Measurements from ENCODE around the gene TUBB3. TPM values are rescaled to one million over a fixed set of nuclear protein-coding genes. Genes with fewer than 3 reads are reported as not detected.

Gene TUBB3
- total and polyA plus RNA-seq, 2 of the 8 experiments (the other 6 are each of a cell fraction or from before 2014, with no cell fraction given): 275 to 393 TPM

DNA sequence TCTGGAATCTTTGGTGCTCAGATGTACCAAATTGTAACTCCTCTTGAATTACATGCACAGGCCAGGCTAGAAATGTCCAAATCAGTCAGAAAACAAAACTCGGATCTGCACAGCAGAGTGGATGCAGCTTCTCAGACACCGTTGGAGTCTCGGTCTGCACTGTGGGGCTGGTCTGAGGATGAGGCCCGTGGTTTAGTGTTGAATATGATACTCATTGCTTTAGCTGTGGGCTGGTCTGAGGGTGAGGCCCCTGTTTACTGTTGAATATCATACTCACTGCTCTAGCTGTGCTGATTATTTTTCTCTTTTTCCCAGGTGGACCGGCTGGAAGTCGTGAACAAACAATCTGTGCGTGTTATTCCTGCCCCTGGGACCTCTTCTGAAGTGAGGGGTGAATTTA is 61.1 kb downstream of the TUBB3 start (continued):
- TF ChIP-seq, protein P1, sequence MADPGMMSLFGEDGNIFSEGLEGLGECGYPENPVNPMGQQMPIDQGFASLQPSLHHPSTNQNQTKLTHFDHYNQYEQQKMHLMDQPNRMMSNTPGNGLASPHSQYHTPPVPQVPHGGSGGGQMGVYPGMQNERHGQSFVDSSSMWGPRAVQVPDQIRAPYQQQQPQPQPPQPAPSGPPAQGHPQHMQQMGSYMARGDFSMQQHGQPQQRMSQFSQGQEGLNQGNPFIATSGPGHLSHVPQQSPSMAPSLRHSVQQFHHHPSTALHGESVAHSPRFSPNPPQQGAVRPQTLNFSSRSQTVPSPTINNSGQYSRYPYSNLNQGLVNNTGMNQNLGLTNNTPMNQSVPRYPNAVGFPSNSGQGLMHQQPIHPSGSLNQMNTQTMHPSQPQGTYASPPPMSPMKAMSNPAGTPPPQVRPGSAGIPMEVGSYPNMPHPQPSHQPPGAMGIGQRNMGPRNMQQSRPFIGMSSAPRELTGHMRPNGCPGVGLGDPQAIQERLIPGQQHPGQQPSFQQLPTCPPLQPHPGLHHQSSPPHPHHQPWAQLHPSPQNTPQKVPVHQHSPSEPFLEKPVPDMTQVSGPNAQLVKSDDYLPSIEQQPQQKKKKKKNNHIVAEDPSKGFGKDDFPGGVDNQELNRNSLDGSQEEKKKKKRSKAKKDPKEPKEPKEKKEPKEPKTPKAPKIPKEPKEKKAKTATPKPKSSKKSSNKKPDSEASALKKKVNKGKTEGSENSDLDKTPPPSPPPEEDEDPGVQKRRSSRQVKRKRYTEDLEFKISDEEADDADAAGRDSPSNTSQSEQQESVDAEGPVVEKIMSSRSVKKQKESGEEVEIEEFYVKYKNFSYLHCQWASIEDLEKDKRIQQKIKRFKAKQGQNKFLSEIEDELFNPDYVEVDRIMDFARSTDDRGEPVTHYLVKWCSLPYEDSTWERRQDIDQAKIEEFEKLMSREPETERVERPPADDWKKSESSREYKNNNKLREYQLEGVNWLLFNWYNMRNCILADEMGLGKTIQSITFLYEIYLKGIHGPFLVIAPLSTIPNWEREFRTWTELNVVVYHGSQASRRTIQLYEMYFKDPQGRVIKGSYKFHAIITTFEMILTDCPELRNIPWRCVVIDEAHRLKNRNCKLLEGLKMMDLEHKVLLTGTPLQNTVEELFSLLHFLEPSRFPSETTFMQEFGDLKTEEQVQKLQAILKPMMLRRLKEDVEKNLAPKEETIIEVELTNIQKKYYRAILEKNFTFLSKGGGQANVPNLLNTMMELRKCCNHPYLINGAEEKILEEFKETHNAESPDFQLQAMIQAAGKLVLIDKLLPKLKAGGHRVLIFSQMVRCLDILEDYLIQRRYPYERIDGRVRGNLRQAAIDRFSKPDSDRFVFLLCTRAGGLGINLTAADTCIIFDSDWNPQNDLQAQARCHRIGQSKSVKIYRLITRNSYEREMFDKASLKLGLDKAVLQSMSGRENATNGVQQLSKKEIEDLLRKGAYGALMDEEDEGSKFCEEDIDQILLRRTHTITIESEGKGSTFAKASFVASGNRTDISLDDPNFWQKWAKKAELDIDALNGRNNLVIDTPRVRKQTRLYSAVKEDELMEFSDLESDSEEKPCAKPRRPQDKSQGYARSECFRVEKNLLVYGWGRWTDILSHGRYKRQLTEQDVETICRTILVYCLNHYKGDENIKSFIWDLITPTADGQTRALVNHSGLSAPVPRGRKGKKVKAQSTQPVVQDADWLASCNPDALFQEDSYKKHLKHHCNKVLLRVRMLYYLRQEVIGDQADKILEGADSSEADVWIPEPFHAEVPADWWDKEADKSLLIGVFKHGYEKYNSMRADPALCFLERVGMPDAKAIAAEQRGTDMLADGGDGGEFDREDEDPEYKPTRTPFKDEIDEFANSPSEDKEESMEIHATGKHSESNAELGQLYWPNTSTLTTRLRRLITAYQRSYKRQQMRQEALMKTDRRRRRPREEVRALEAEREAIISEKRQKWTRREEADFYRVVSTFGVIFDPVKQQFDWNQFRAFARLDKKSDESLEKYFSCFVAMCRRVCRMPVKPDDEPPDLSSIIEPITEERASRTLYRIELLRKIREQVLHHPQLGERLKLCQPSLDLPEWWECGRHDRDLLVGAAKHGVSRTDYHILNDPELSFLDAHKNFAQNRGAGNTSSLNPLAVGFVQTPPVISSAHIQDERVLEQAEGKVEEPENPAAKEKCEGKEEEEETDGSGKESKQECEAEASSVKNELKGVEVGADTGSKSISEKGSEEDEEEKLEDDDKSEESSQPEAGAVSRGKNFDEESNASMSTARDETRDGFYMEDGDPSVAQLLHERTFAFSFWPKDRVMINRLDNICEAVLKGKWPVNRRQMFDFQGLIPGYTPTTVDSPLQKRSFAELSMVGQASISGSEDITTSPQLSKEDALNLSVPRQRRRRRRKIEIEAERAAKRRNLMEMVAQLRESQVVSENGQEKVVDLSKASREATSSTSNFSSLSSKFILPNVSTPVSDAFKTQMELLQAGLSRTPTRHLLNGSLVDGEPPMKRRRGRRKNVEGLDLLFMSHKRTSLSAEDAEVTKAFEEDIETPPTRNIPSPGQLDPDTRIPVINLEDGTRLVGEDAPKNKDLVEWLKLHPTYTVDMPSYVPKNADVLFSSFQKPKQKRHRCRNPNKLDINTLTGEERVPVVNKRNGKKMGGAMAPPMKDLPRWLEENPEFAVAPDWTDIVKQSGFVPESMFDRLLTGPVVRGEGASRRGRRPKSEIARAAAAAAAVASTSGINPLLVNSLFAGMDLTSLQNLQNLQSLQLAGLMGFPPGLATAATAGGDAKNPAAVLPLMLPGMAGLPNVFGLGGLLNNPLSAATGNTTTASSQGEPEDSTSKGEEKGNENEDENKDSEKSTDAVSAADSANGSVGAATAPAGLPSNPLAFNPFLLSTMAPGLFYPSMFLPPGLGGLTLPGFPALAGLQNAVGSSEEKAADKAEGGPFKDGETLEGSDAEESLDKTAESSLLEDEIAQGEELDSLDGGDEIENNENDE (IDR thresholded peaks at IDR 0.05; ENCODE audit: insufficient replicate concordance, low read length): no peak
- TF ChIP-seq, protein P2, sequence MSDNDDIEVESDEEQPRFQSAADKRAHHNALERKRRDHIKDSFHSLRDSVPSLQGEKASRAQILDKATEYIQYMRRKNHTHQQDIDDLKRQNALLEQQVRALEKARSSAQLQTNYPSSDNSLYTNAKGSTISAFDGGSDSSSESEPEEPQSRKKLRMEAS (IDR thresholded peaks at IDR 0.05): no peak
- TF ChIP-seq ASH2L (IDR thresholded peaks at IDR 0.05; ENCODE audit: low read length) (no peak), CBX8 (IDR thresholded peaks at IDR 0.05; ENCODE audit: borderline replicate concordance, low read depth, low read length) (no peak), JUN (IDR thresholded peaks at IDR 0.05; ENCODE audit: low read depth, low read length) (no peak), SIRT6 (IDR thresholded peaks at IDR 0.05; ENCODE audit: low read length) (no peak), RXRA (IDR thresholded peaks at IDR 0.05; ENCODE audit: insufficient read depth, low read depth, low read length) (no peak), GTF2F1 (IDR thresholded peaks at IDR 0.05; ENCODE audit: borderline replicate concordance, low read depth, low read length) (no peak), BACH1 (IDR thresholded peaks at IDR 0.05; ENCODE audit: low read length) (no peak), JUND (IDR thresholded peaks at IDR 0.05; ENCODE audit: low read length) (no peak)
- TF ChIP-seq, protein P3, sequence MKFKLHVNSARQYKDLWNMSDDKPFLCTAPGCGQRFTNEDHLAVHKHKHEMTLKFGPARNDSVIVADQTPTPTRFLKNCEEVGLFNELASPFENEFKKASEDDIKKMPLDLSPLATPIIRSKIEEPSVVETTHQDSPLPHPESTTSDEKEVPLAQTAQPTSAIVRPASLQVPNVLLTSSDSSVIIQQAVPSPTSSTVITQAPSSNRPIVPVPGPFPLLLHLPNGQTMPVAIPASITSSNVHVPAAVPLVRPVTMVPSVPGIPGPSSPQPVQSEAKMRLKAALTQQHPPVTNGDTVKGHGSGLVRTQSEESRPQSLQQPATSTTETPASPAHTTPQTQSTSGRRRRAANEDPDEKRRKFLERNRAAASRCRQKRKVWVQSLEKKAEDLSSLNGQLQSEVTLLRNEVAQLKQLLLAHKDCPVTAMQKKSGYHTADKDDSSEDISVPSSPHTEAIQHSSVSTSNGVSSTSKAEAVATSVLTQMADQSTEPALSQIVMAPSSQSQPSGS (IDR thresholded peaks at IDR 0.05; ENCODE audit: low read length): no peak
